K562 (cell line): Measurements from ENCODE around the gene SLC12A1. TPM values are rescaled to one million over a fixed set of nuclear protein-coding genes. Genes with fewer than 3 reads are reported as not detected.
A peak's percentile ranks its signal among the peaks of the same experiment; 100 is the strongest.

ENCODE experiments used
- GATAD2B ChIP-seq: fragments of 450-650 bp; IDR thresholded peaks from 2 replicates; pipeline ENCODE4 v1.6.1; 2017; ENCODE audit warnings: mild to moderate bottlenecking, borderline replicate concordance
- YY1 ChIP-seq, 3 experiments: IDR thresholded peaks; 2 replicates each; pipeline ENCODE4 v1.6.1; 2011; ENCODE audit warnings: low read length in 2 of 3, mild to moderate bottlenecking in 2 of 3, moderate library complexity in 2 of 3, borderline replicate concordance in 1 of 3, control low read depth in 1 of 3, low read depth in 1 of 3; ENCODE audit not compliant: insufficient read depth in 3 of 3, insufficient replicate concordance in 2 of 3, control insufficient read depth in 1 of 3, insufficient read length in 1 of 3; ENCODE audit errors: extremely low read depth in 1 of 3
- ZBTB40 ChIP-seq, 2 experiments: fragments of 450-650 bp in 1 of 2; sonication (generic) in 1 of 2; formaldehyde crosslinking in 1 of 2; IDR thresholded peaks; 2 replicates each; pipeline versions ENCODE4 v1.7.1 to v1.9.0; 2016 to 2022; ENCODE audit warnings: inconsistent platforms in 1 of 2, mild to moderate bottlenecking in 1 of 2, missing genetic modification reagents in 1 of 2
- ZKSCAN8 ChIP-seq: fragments of 200-800 bp; sonication (Bioruptor generic); IDR thresholded peaks from 2 replicates; pipeline ENCODE4 v1.6.1; 2016; ENCODE audit warnings: missing genetic modification characterization, missing compliant biosample characterization
- polyA plus RNA-seq, 8 experiments: library from polyadenylated mRNA; depleted of rRNA in 4 of 8; stranded (reverse) in 5 of 8; unstranded in 3 of 8; fragments of >200 nt; fragmentation: Nextera tagmentation in 2 of 8; fragmentation: Illumina TruSeq in 1 of 8; extraction: Ambion mirVana in 2 of 8; extraction: Trizol in 1 of 8; gene quantifications; 2 replicates each; pipeline versions ENCODE4 v1.2.1 to v1.2.3, GENCODE V29; 2011 to 2014; ENCODE audit warnings: inconsistent platforms in 1 of 8, missing spikeins in 1 of 8
- total RNA-seq, 7 experiments: library from RNA; depleted of rRNA in 6 of 7; stranded (reverse); fragments of >200 nt in 6 of 7; fragmentation: Illumina TruSeq in 2 of 7; extraction: Trizol in 2 of 7; gene quantifications; 2 replicates each; pipeline versions ENCODE4 v1.2.1 to v1.2.3, GENCODE V29; 2011 to 2021; ENCODE audit warnings: low replicate concordance in 1 of 7

Gene SLC12A1
- total and polyA plus RNA-seq, 9 of the 15 experiments (the other 6 are each of a cell fraction or from before 2014, with no cell fraction given), result not detected

DNA sequence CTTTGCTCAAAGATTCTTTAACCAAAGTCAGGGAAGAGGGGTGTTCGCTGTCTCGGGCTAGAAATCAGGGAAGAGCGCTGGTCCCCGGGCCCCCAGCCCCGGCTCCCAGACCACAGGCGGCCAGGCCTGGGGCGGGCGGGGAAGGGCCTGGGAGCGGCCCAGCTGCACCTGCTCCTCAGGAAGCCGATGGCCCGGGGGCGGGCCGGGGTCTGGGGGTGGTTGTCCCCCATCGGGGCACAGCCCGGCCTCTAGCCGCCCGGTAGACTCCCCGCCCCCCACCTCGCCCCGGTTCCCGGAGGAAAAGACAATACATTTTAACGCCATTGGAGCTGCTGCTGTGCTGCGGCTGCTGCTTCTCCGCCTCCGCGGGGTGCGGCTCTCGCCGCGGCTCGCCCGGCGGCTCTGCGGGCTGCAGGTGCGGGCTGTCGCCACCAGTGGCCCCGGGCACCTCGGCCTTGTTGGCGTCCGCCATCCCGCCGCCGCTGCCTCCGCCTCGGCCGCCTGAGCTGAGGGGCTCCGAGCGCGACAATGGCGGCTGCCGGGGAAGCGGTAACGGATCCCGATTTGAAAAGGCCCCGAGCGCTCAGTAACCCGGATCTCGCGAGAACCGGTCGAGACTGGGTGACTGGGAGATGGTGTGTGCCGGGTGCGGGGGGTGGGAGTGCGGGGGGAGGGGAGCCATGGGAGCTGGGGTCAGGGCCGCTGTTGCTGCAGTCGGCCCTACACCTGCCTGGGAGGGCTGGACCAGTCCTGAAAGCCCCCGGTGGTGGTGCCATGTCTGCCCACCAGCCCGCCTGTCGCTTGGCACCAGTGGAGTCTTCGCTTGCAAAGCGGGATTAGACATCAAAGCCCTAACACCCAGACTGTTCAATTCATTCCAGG, 28.1 kb upstream of the SLC12A1 start, which contains the start of gene MYEF2 (continued):
- TF ChIP-seq ZBTB40 (IDR thresholded peaks at IDR 0.05), result no peak
- TF ChIP-seq ZBTB40 (CRISPR knock-in tag; IDR thresholded peaks at IDR 0.05), result no peak
- no peak for TF ChIP-seq ZKSCAN8 (CRISPR knock-in tag)
- no peak for TF ChIP-seq GATAD2B
- TF ChIP-seq YY1 (IDR thresholded peaks at IDR 0.05; ENCODE audit: borderline replicate concordance in 1 of 3, control insufficient read depth in 1 of 3, extremely low read depth in 1 of 3, insufficient read depth in 3 of 3, insufficient read length in 1 of 3, insufficient replicate concordance in 2 of 3, low read depth in 1 of 3, low read length in 2 of 3), result peak in 2 of 3 experiments; percentile 49 to 50
- TF ChIP-seq, all 486 proteins: peak for 4
